Testis (tissue), 2 donors: Measurements from ENCODE around the gene MEIS2.

Source experiments
- CTCF ChIP-seq, 3 experiments: fragments of 450-650 bp in 2 of 3; fragments of 200-600 bp in 1 of 3; sonication (generic) in 1 of 3; IDR thresholded peaks; one replicate each; pipeline ENCODE4 v1.5.1; 2016 to 2019; ENCODE audit warnings: antibody characterized with exemption in 3 of 3, mild to moderate bottlenecking in 2 of 3, moderate library complexity in 1 of 3
- POLR2A ChIP-seq: fragments of 450-650 bp; IDR thresholded peaks from one replicate; pipeline ENCODE4 v1.6.1; 2017; ENCODE audit warnings: antibody characterized with exemption, mild to moderate bottlenecking, moderate library complexity

GRCh38 chr15:37078566-37078965 lies 21.8 kb downstream of the MEIS2 start:
- TF ChIP-seq POLR2A (no peak), CTCF (IDR thresholded peaks at IDR 0.05) (no peak)
